Measurements from ENCODE around the gene AFAP1L2. TPM values are rescaled to one million over a fixed set of nuclear protein-coding genes. Genes with fewer than 3 reads are reported as not detected.

The AFAP1L2 gene
- total RNA-seq, 4 donors from 2014 or later, result 28.4 to 86.6 (median 48.6) TPM

- Histone ChIP-seq H3K27ac (no peak overlapping the region), H3K27me3 (no peaks in the 10 kb centered on the region), H3K9me3 (no peaks in the 10 kb centered on the region), H3K36me3 (no peaks in the 10 kb centered on the region), H3K4me1 (no peaks in the 10 kb centered on the region), H3K4me3 (no peak overlapping the region)
- no peak for DNase-seq
- intact Hi-C loops (cut with DNase I; ENCODE audit: low total_unique reads), result no loop called here
- no peak for TF ChIP-seq POLR2A (IDR thresholded peaks at IDR 0.05)
- no peak for TF ChIP-seq CTCF (IDR thresholded peaks at IDR 0.05)
These were observed 131.6 kb downstream of the AFAP1L2 start for GRCh38 chr10:114272696-114273095.

GRCh38 chr10:114271779-114272167 lies 132.5 kb downstream of the AFAP1L2 start:
- no peak for TF ChIP-seq POLR2A (IDR thresholded peaks at IDR 0.05)
- TF ChIP-seq CTCF (IDR thresholded peaks at IDR 0.05), result no peak
- Histone ChIP-seq H3K36me3 (no peaks in the 10 kb centered on the region), H3K27me3 (no peaks in the 10 kb centered on the region), H3K4me3 (no peak overlapping the region), H3K27ac (peak overlapping the region; percentile 23 to 43), H3K9me3 (no peaks in the 10 kb centered on the region), H3K4me1 (no peaks in the 10 kb centered on the region)
- intact Hi-C loops (cut with DNase I; ENCODE audit: low total_unique reads), result no loop called here
- DNase-seq, result peak; percentile 57 to 58

- TF ChIP-seq POLR2A (IDR thresholded peaks at IDR 0.05) (no peak), CTCF (IDR thresholded peaks at IDR 0.05) (no peak)
- Histone ChIP-seq H3K4me3 (no peak overlapping the region), H3K27me3 (no peaks in the 10 kb centered on the region), H3K4me1 (no peaks in the 10 kb centered on the region), H3K9me3 (no peaks in the 10 kb centered on the region), H3K36me3 (no peaks in the 10 kb centered on the region), H3K27ac (peak overlapping the region; percentile 23 to 43)
- intact Hi-C loops (cut with DNase I; ENCODE audit: low total_unique reads), result no loop called here
- DNase-seq, result no peak
These were observed 133.1 kb downstream of the AFAP1L2 start for GRCh38 chr10:114271075-114271778.

- Histone ChIP-seq H3K27ac (peak overlapping the region in 1 of 2 donors; percentile 60), H3K4me3 (no peak overlapping the region), H3K36me3 (no peaks in the 10 kb centered on the region), H3K27me3 (no peaks in the 10 kb centered on the region), H3K4me1 (no peaks in the 10 kb centered on the region), H3K9me3 (no peaks in the 10 kb centered on the region)
- TF ChIP-seq CTCF (IDR thresholded peaks at IDR 0.05) (no peak), POLR2A (IDR thresholded peaks at IDR 0.05) (no peak)
- intact Hi-C loops (cut with DNase I; ENCODE audit: low total_unique reads), result no loop called here
- peak in 1 of 2 donors; percentile 32 for DNase-seq
These were observed 137.8 kb downstream of the AFAP1L2 start for GRCh38 chr10:114266521-114266920.

- H3K27me3 ChIP-seq, result no peaks in the 10 kb centered on the region
- H3K36me3 ChIP-seq, result no peaks in the 10 kb centered on the region
- H3K4me3 ChIP-seq, result no peak overlapping the region
- H3K4me1 ChIP-seq, result no peaks in the 10 kb centered on the region
- TF ChIP-seq CTCF (IDR thresholded peaks at IDR 0.05), result no peak
- no peak for TF ChIP-seq POLR2A (IDR thresholded peaks at IDR 0.05)
- peak overlapping the region; percentile 43 to 60 for H3K27ac ChIP-seq
- intact Hi-C loops (cut with DNase I; ENCODE audit: low total_unique reads), result no loop called here
- no peaks in the 10 kb centered on the region for H3K9me3 ChIP-seq
- peak; percentile 51 to 68 for DNase-seq
These were observed 138.8 kb downstream of the AFAP1L2 start for GRCh38 chr10:114265392-114266053.
